Measurements from ENCODE around the gene SNRNP25. TPM values are rescaled to one million over a fixed set of nuclear protein-coding genes. Genes with fewer than 3 reads are reported as not detected.

SNRNP25 gene
- total RNA-seq, 2 experiments from 2014 or later, result 42.5 to 50.0 TPM

GRCh38 chr16:66309-67182, 12.9 kb downstream of the SNRNP25 start:
- H3K36me3 Mint-ChIP-seq (ENCODE audit: low read depth), result no peaks in the 10 kb centered on the region
- ChIA-PET CTCF (interaction anchor here (0.7 to 11.4 kb wide), 22 partner anchors 10 to 296 kb away, joined by 3 to 214 read pairs (median 6); partner anchors contain the start of genes POLR3K and SNRNP25), POLR2A (interaction anchor here (0.5 to 1.9 kb wide), 2 partner anchors 11 to 421 kb away, joined by 6 to 7 read pairs; partner anchors contain the start of gene MPG)
- H3K4me1 Mint-ChIP-seq, result no peaks in the 10 kb centered on the region
- DNase-seq (no peak), ATAC-seq (no peak)
- H3K27ac Mint-ChIP-seq, result no peak overlapping the region
- no peaks in the 10 kb centered on the region for H3K9me3 Mint-ChIP-seq (ENCODE audit: low read depth)
- intact Hi-C loops (cut with DNase I, micrococcal nuclease), result no loop called here
- H3K4me3 Mint-ChIP-seq, result no peak overlapping the region
- H3K27me3 Mint-ChIP-seq, result peaks cover 12% of the 10 kb centered on the region

DNA sequence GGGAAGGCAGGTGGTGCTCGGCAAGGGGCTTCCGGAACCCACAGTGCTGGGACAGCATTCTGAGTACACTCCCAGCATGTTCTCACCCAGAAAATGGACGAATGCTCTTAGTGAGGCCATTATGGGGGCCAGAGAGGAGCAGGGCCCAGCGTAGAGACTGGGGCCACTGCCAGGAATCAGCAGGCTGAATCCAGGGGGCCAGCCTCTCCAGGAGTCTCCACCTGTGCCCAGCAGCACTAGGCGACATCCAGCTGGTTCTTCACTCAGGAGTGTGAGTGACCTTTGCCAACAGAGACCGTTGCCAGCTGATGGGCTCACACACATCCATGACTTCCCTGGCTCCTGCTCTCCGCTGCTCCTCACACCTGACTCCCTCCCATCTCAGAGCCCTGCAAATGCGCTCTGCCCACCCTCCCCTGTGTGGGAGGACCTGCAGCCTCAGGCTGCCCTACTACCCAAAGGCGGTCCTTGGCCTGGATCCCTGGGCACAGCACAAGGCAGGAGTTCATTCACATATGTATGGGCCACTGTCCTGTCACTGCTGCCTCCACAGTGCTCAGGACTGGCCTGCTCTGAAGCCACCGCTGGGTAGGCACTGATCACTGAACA, 13.7 kb downstream of the SNRNP25 start:
- H3K4me3 Mint-ChIP-seq, result no peak overlapping the region
- POLR2A ChIA-PET, result no interaction called here
- no peak for DNase-seq
- intact Hi-C loops (cut with DNase I, micrococcal nuclease), result no loop called here
- no peak for ATAC-seq
- H3K27me3 Mint-ChIP-seq, result peaks cover 15% of the 10 kb centered on the region
- H3K27ac Mint-ChIP-seq, result no peak overlapping the region
- H3K9me3 Mint-ChIP-seq (ENCODE audit: low read depth), result no peaks in the 10 kb centered on the region
- no peaks in the 10 kb centered on the region for H3K4me1 Mint-ChIP-seq
- H3K36me3 Mint-ChIP-seq (ENCODE audit: low read depth), result no peaks in the 10 kb centered on the region
- CTCF ChIA-PET, result interaction anchor here (1.7 to 11.4 kb wide), 2 partner anchors 27 to 40 kb away, joined by 7 to 214 read pairs; no protein-coding TSS in a partner anchor

- POLR2A ChIA-PET, result no interaction called here
- CTCF ChIA-PET, result interaction anchor here (1.4 to 11.4 kb wide), 3 partner anchors 9 to 39 kb away, joined by 6 to 214 read pairs (median 7); no protein-coding TSS in a partner anchor
- H3K27ac Mint-ChIP-seq, result no peak overlapping the region
- H3K4me3 Mint-ChIP-seq, result no peak overlapping the region
- H3K9me3 Mint-ChIP-seq (ENCODE audit: low read depth), result no peaks in the 10 kb centered on the region
- intact Hi-C loops (cut with DNase I, micrococcal nuclease), result no loop called here
- ATAC-seq (no peak), DNase-seq (no peak)
- H3K36me3 Mint-ChIP-seq (ENCODE audit: low read depth), result no peaks in the 10 kb centered on the region
- peaks cover 4% of the 10 kb centered on the region for H3K4me1 Mint-ChIP-seq
- H3K27me3 Mint-ChIP-seq, result peaks cover 19% of the 10 kb centered on the region
Measured at GRCh38 chr16:67884-68789, 14.5 kb downstream of the SNRNP25 start.

DNA sequence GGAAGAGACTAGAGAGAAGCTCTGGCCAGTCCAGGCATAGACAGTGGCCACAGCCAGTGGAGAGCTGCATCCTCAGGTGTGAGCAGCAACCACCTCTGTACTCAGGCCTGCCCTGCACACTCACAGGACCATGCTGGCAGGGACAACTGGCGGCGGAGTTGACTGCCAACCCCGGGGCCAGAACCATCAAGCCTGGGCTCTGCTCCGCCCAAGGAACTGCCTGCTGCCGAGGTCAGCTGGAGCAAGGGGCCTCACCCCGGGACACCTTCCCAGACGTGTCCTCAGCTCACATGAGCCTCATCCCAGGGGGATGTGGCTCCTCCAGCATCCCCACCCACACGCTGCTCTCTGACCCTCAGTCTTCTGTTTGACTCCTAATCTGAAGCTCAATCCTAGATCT, 15.6 kb downstream of the SNRNP25 start:
- Mint-ChIP-seq H3K27ac (no peak overlapping the region), H3K9me3 (ENCODE audit: low read depth) (no peaks in the 10 kb centered on the region), H3K4me1 (peaks cover 4% of the 10 kb centered on the region), H3K4me3 (no peak overlapping the region), H3K36me3 (ENCODE audit: low read depth) (no peaks in the 10 kb centered on the region), H3K27me3 (peaks cover 27% of the 10 kb centered on the region)
- CTCF ChIA-PET, result interaction anchor here (0.9 to 11.4 kb wide), 4 partner anchors 8 to 38 kb away, joined by 3 to 214 read pairs (median 6); no protein-coding TSS in a partner anchor
- ATAC-seq (no peak), DNase-seq (no peak)
- POLR2A ChIA-PET, result interaction anchor here (0.6 kb wide), 1 partner anchor 48 kb away, joined by 3 read pairs; no protein-coding TSS in a partner anchor
- intact Hi-C loops (cut with DNase I, micrococcal nuclease), result no loop called here

DNA sequence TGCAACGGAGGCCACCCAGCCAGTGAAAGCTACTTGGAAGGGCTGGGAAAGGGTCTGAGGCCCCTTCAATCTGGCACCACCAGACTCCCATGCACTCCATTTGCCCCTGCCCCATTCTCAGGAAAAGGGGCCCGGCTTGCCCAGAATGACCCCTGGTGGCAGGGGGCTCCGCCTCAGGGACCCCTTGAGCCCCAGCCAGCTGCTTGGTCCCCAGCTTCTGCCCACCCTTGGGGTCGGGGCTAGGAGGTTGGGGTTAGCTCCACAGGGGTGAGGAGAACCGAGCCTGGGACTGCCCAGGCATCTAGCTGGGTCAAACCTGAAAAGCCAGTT, 17.5 kb downstream of the SNRNP25 start:
- POLR2A ChIA-PET, result no interaction called here
- intact Hi-C loops (cut with DNase I, micrococcal nuclease), result no loop called here
- Mint-ChIP-seq H3K4me1 (peaks cover 7% of the 10 kb centered on the region), H3K36me3 (ENCODE audit: low read depth) (no peaks in the 10 kb centered on the region), H3K9me3 (ENCODE audit: low read depth) (no peaks in the 10 kb centered on the region), H3K27me3 (peaks cover 27% of the 10 kb centered on the region), H3K27ac (no peak overlapping the region), H3K4me3 (no peak overlapping the region)
- ATAC-seq (no peak), DNase-seq (no peak)
- CTCF ChIA-PET, result interaction anchor here (0.7 to 11.4 kb wide), 2 partner anchors 23 to 36 kb away, joined by 3 to 214 read pairs; no protein-coding TSS in a partner anchor

GRCh38 chr16:71540-72401, 18.1 kb downstream of the SNRNP25 start:
- intact Hi-C loops (cut with DNase I, micrococcal nuclease), result no loop called here
- peaks cover 27% of the 10 kb centered on the region for H3K27me3 Mint-ChIP-seq
- peaks cover 13% of the 10 kb centered on the region for H3K4me1 Mint-ChIP-seq
- no peaks in the 10 kb centered on the region for H3K36me3 Mint-ChIP-seq (ENCODE audit: low read depth)
- ChIA-PET POLR2A (no interaction called here), CTCF (interaction anchor here (0.7 to 11.4 kb wide), 2 partner anchors 22 to 35 kb away, joined by 3 to 214 read pairs; no protein-coding TSS in a partner anchor)
- H3K4me3 Mint-ChIP-seq, result no peak overlapping the region
- no peaks in the 10 kb centered on the region for H3K9me3 Mint-ChIP-seq (ENCODE audit: low read depth)
- ATAC-seq (no peak), DNase-seq (no peak)
- no peak overlapping the region for H3K27ac Mint-ChIP-seq

DNA sequence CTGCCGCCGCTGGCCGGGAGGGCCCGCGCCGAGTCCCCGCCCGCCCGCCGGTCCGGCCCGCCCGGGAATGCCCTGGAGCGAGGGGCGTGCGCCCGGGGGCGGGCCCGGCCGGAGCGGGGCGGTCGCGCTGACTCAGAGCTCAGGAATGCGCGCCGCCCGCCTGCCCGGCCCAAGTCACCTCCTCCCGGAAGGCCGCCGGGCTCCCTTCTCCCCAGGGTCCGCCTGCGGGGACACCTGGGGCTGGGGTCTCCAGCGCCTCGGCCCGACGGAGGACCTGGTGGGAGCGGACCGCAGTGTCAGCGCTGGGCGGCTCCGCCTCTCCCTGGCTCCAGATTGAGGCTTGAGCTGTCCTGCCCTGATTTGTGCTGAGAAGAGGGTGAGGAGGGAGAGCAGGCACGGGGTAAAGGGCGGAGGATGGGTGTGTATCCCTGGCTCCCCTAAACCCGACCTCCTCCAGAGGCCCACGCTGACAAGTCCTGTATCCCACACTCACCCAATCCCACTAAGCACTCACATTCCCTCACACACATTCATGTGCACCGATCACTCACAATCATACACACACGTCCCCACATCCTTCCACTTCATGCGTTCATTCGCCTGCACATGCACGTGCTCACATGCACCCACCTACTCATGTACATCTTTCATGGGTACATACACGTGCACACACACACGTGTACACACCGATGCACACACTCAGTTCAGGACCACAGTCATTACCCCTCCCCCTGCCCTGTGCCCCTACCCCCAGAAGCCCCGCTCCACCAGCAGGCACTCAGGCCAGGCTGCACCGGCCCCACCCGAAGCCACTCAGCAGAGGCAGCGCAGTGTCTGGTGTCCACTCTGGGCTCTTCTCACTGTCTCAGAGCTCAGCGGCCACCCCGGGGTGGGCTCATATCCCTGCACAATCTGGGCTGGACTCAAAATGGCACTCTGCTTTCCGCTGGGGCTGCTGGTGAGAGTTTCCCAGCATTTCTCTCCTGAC, 19.2 kb downstream of the SNRNP25 start, which contains the start of gene RHBDF1:
TSS of gene RHBDF1 (minus strand) at position 71 of the 988 bp plus-strand sequence. CDS start 7,616 bp downstream, outside the sequence.
- Mint-ChIP-seq H3K27ac (no peak within 1 kb of the TSS), H3K27me3 (peaks cover 27% of the 10 kb centered on the region), H3K4me3 (peak within 1 kb of the TSS; percentile 41), H3K4me1 (peaks cover 19% of the 10 kb centered on the region), H3K9me3 (ENCODE audit: low read depth) (no peaks in the 10 kb centered on the region), H3K36me3 (ENCODE audit: low read depth) (no peaks in the 10 kb centered on the region)
- peak; percentile 47 for ATAC-seq
- ChIA-PET CTCF (interaction anchor here (0.5 to 11.4 kb wide), 2 partner anchors 21 to 1756 kb away, joined by 3 to 214 read pairs; no protein-coding TSS in a partner anchor), POLR2A (interaction anchor here (0.6 kb wide), 1 partner anchor 21 kb away, joined by 3 read pairs; no protein-coding TSS in a partner anchor)
- intact Hi-C loops (cut with DNase I, micrococcal nuclease), result no loop called here
- peak; percentile 44 for DNase-seq

DNA sequence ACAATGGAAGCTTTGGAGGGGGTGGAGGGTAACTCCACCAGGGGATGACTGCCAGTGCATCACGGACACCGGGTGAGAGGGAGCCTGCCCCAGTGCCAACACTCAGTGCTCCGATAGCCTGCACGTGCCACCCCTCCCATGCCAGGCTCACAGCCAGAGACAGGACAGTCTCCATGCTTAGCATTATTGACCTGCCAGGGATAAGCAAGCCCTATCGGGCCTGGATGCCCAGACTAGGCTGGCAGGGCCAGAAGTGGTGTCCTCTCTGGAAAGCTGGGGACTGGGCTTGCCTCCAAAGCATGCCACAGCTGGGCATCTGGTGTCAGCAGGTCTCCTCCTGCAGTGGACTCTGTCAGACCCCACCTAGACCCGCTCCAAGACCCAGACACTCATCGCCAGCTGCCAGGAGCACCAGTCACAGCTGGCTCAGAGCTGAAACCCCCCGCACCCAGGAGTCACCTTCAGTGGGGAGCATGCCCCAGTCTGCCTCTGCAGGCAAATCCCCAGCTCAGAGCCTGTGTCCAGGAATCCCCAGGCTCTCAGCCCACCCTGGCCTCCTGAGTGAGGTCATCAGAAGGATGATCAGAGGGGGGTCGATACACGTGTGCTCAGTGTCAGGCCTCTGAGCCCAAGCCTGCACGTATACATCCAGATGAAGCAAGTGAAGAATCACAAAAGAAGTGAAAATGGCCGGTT, 20.6 kb downstream of the SNRNP25 start:
- POLR2A ChIA-PET, result no interaction called here
- intact Hi-C loops (cut with DNase I, micrococcal nuclease), result no loop called here

DNA sequence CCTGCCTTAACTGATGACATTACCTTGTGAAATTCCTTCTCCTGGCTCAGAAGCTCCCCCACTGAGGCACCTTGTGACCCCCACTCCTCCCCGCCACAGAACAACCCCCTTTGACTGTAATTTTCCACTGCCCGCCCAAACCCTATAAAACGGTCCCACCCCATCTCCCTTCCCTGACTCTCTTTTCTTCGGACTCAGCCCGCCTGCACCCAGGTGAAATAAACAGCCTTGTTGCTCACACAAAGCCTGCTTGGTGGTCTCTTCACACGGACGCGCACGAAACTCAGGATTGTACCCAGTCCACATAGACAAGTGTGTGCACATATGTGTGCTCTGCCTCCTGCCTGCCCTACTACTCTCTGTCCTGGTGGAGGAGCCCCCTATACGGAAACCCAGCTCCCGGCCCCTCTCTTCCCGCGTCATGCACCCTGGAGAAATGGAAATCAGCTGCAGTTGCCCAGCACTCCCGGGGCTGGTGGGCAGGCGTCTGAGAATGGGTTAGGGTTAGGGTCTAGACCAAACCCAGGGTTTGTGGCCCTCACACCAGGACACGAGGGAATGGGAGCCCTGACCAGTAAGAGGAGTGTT, 21.2 kb downstream of the SNRNP25 start:
- intact Hi-C loops (cut with DNase I, micrococcal nuclease), result no loop called here
- no peak overlapping the region for H3K4me3 Mint-ChIP-seq
- POLR2A ChIA-PET, result no interaction called here

More for the DNA sequence above, 20.6 kb downstream of the SNRNP25 start:
- no peak for DNase-seq
- ATAC-seq, result no peak
- CTCF ChIA-PET, result interaction anchor here (3.3 to 6.8 kb wide), 2 partner anchors 8 to 23 kb away, joined by 28 to 36 read pairs; no protein-coding TSS in a partner anchor
- H3K9me3 Mint-ChIP-seq (ENCODE audit: low read depth), result no peaks in the 10 kb centered on the region
- no peak overlapping the region for H3K27ac Mint-ChIP-seq
- peaks cover 3% of the 10 kb centered on the region for H3K36me3 Mint-ChIP-seq (ENCODE audit: low read depth)
- peaks cover 24% of the 10 kb centered on the region for H3K4me1 Mint-ChIP-seq
- H3K4me3 Mint-ChIP-seq, result no peak overlapping the region
- H3K27me3 Mint-ChIP-seq, result peaks cover 27% of the 10 kb centered on the region

More for the DNA sequence above, 21.2 kb downstream of the SNRNP25 start:
- Mint-ChIP-seq H3K4me1 (peaks cover 28% of the 10 kb centered on the region), H3K36me3 (ENCODE audit: low read depth) (peaks cover 3% of the 10 kb centered on the region), H3K27ac (no peak overlapping the region), H3K9me3 (ENCODE audit: low read depth) (no peaks in the 10 kb centered on the region), H3K27me3 (peaks cover 21% of the 10 kb centered on the region)
- DNase-seq, result no peak
- CTCF ChIA-PET, result interaction anchor here (0.7 to 6.8 kb wide), 5 partner anchors 9 to 113 kb away, joined by 4 to 36 read pairs (median 7); no protein-coding TSS in a partner anchor
- no peak for ATAC-seq
